K562 (cell line): Measurements from ENCODE around the gene DR1. TPM values are rescaled to one million over a fixed set of nuclear protein-coding genes. Genes with fewer than 3 reads are reported as not detected.
A peak's percentile ranks its signal among the peaks of the same experiment; 100 is the strongest.

Experiments used
- ATAC-seq: fragments of 200-7000 bp; cut with Tn5 transposase; 3 replicates; pipeline ENCODE4 v1.9.1; 2020; ENCODE audit warnings: moderate library complexity
- BruUV-seq: library from RNA; stranded (reverse); fragments of 400-500 nt; replicated peaks from 2 replicates; lab custom pipeline; 2021; lab: Mats Ljungman, UMichigan
- CTCF ChIA-PET: fragments of 300-600 bp; formaldehyde crosslinking; extraction: SDS; loops from one replicate; lab custom pipeline; 2021; ENCODE audit warnings: low intra/inter-chr PET ratio; lab: Yijun Ruan, JAX
- POLR2A ChIA-PET: fragments of 300-600, 350-650 bp; sonication (Branson Sonifier 250); formaldehyde crosslinking; extraction: SDS; loops from one replicate; lab custom pipeline; 2021; ENCODE audit warnings: antibody characterized with exemption, inconsistent platforms; lab: Yijun Ruan, JAX
- DNase-seq, 4 experiments: peaks; one replicate each; pipeline versions ENCODE4 v3.0.0 to v3.0.0-alpha.2; 2011 to 2018; ENCODE audit warnings: low spot score in 3 of 4, mixed read lengths in 3 of 4; ENCODE audit errors: extremely low read depth in 1 of 4
- FAIRE-seq: peaks from 2 replicates; lab custom pipeline; 2011; peaks lifted over from hg19 to GRCh38; lab: Jason Lieb, UNC
- H2AFZ ChIP-seq: 2 replicates; pipeline ENCODE4 v1.6.0; 2011; ENCODE audit warnings: low read depth, low read length, control low read depth, inconsistent platforms
- H3K27ac ChIP-seq: fragments of 200-600 bp; 3 replicates; pipeline ENCODE4 v1.8.0; 2011; ENCODE audit warnings: low read depth, mild to moderate bottlenecking, control low read depth, inconsistent platforms, low read length, moderate library complexity, mixed read lengths; ENCODE audit errors: extremely low read depth
- H3K27me3 ChIP-seq, 2 experiments: fragments of 300-600 bp in 1 of 2; 2 replicates in 1 of 2; 3 replicates in 1 of 2; pipeline versions ENCODE4 v1.6.0 to v1.8.0; 2011; ENCODE audit warnings: inconsistent platforms in 2 of 2, low read length in 2 of 2, mild to moderate bottlenecking in 1 of 2, mixed read lengths in 1 of 2, moderate library complexity in 1 of 2; ENCODE audit not compliant: control insufficient read depth in 2 of 2, insufficient read depth in 2 of 2
- H3K36me3 ChIP-seq: fragments of 300-600 bp; 3 replicates; pipeline ENCODE4 v1.8.0; 2011; ENCODE audit warnings: mild to moderate bottlenecking, low read length, inconsistent platforms; ENCODE audit not compliant: control insufficient read depth, insufficient read depth
- H3K4me1 ChIP-seq, 2 experiments: fragments of 200-600 bp in 1 of 2; replicated peaks in 1 of 2; 2 replicates in 1 of 2; 3 replicates in 1 of 2; pipeline versions ENCODE4 v1.5.1 to v1.8.0; 2011; ENCODE audit warnings: inconsistent platforms in 2 of 2, low read length in 2 of 2, mild to moderate bottlenecking in 1 of 2, mixed read lengths in 1 of 2, moderate library complexity in 1 of 2; ENCODE audit not compliant: control insufficient read depth in 2 of 2, insufficient read depth in 2 of 2
- H3K4me2 ChIP-seq: 2 replicates; pipeline ENCODE4 v1.6.1; 2011; ENCODE audit warnings: low read length, control low read depth, inconsistent platforms, mixed read lengths; ENCODE audit not compliant: insufficient read depth
- H3K4me3 ChIP-seq: fragments of 200-600 bp; sonication (generic), shearing (Covaris generic); 2 replicates; pipeline ENCODE4 v1.5.1; 2016; ENCODE audit warnings: control low read depth, inconsistent platforms
- H3K79me2 ChIP-seq: fragments of 200-600 bp; 3 replicates; pipeline ENCODE4 v1.8.0; 2011; ENCODE audit warnings: low read length, inconsistent platforms; ENCODE audit not compliant: control insufficient read depth, insufficient read depth
- H3K9ac ChIP-seq, 2 experiments: 2 replicates each; pipeline versions ENCODE4 v1.6.0 to v1.6.1; 2011; ENCODE audit warnings: low read depth in 2 of 2, low read length in 2 of 2, control low read depth in 1 of 2, inconsistent platforms in 1 of 2, mild to moderate bottlenecking in 1 of 2, mixed read lengths in 1 of 2; ENCODE audit not compliant: insufficient read depth in 1 of 2
- H3K9me1 ChIP-seq: one replicate; pipeline ENCODE4 v1.6.0; 2011; ENCODE audit warnings: inconsistent platforms, mild to moderate bottlenecking, low read length, moderate library complexity; ENCODE audit not compliant: control insufficient read depth, insufficient read depth
- H3K9me3 ChIP-seq: replicated peaks from 2 replicates; pipeline ENCODE4 v1.5.1; 2011; ENCODE audit warnings: low read depth, low read length, inconsistent platforms; ENCODE audit not compliant: control insufficient read depth, insufficient read depth
- H4K20me1 ChIP-seq: replicated peaks from 2 replicates; pipeline ENCODE4 v1.6.1; 2011; ENCODE audit warnings: low read length, inconsistent platforms, mixed read lengths; ENCODE audit not compliant: control insufficient read depth, insufficient read depth
- CREBBP ChIP-seq: IDR thresholded peaks from one replicate; pipeline ENCODE4 v1.6.1; 2012; ENCODE audit warnings: low read depth, mild to moderate bottlenecking, control low read depth, inconsistent platforms, low read length
- EHMT2 ChIP-seq: fragments of 450-650 bp; IDR thresholded peaks from 2 replicates; pipeline ENCODE4 v1.6.1; 2018; ENCODE audit warnings: antibody characterized with exemption
- MEIS2 ChIP-seq: fragments of 450-650 bp; IDR thresholded peaks from 2 replicates; pipeline ENCODE4 v1.6.1; 2014; ENCODE audit warnings: mild to moderate bottlenecking; ENCODE audit not compliant: partially characterized antibody
- PBX2 ChIP-seq, 2 experiments: IDR thresholded peaks in 1 of 2; conservative IDR thresholded peaks in 1 of 2; 2 replicates each; pipeline ENCODE4 v1.6.1; 2016; ENCODE audit warnings: low read depth in 2 of 2, mild to moderate bottlenecking in 1 of 2, missing compliant biosample characterization in 1 of 2, missing genetic modification characterization in 1 of 2, moderate library complexity in 1 of 2
- PKNOX1 ChIP-seq: fragments of 450-650 bp; IDR thresholded peaks from 2 replicates; pipeline ENCODE4 v1.6.1; 2016
- SRSF1 ChIP-seq: fragments of 200-400 bp; formaldehyde crosslinking; IDR thresholded peaks from 2 replicates; pipeline ENCODE4 v1.6.1; 2017; ENCODE audit warnings: mild to moderate bottlenecking, low read depth, low read length, moderate library complexity
- TAL1 ChIP-seq: fragments of 450-650 bp; IDR thresholded peaks from 2 replicates; pipeline ENCODE4 v1.6.1; 2016; ENCODE audit warnings: mild to moderate bottlenecking
- THRA ChIP-seq: fragments of 450-650 bp; IDR thresholded peaks from 2 replicates; pipeline ENCODE4 v1.6.1; 2017; ENCODE audit warnings: mild to moderate bottlenecking, moderate library complexity
- ZBTB5 ChIP-seq: fragments of 450-650 bp; IDR thresholded peaks from 2 replicates; pipeline ENCODE4 v1.6.1; 2017; ENCODE audit warnings: antibody characterized with exemption
- in situ Hi-C: fragments of 300-500 bp; cut with MboI; formaldehyde crosslinking; loops from 4 replicates; pipeline ENCODE4 v1.15.0; 2018; ENCODE audit warnings: inconsistent platforms, mixed read lengths
- intact Hi-C: fragments of 100-400 bp; cut with micrococcal nuclease; formaldehyde crosslinking; loops from 2 replicates; pipeline ENCODE4 v1.14.2; 2022
- polyA plus RNA-seq, 8 experiments: library from polyadenylated mRNA; depleted of rRNA in 4 of 8; stranded (reverse) in 5 of 8; unstranded in 3 of 8; fragments of >200 nt; fragmentation: Nextera tagmentation in 2 of 8; fragmentation: Illumina TruSeq in 1 of 8; extraction: Ambion mirVana in 2 of 8; extraction: Trizol in 1 of 8; gene quantifications; 2 replicates each; pipeline versions ENCODE4 v1.2.1 to v1.2.3, GENCODE V29; 2011 to 2014; ENCODE audit warnings: inconsistent platforms in 1 of 8, missing spikeins in 1 of 8
- total RNA-seq, 7 experiments: library from RNA; depleted of rRNA in 6 of 7; stranded (reverse); fragments of >200 nt in 6 of 7; fragmentation: Illumina TruSeq in 2 of 7; extraction: Trizol in 2 of 7; gene quantifications; 2 replicates each; pipeline versions ENCODE4 v1.2.1 to v1.2.3, GENCODE V29; 2011 to 2021; ENCODE audit warnings: low replicate concordance in 1 of 7

The DR1 gene
- total and polyA plus RNA-seq, 9 of the 15 experiments (the other 6 are each of a cell fraction or from before 2014, with no cell fraction given): 8.1 to 78.8 (median 46.3) TPM

- BruUV-seq: no TSS peak
- CTCF ChIA-PET: no interaction called here
- H3K9me3 ChIP-seq: no peaks in the 10 kb centered on the region
These were observed 6.7 kb downstream of the DR1 start for GRCh38 chr1:93352376-93352775.

More at GRCh38 chr1:93352376-93352775, 6.7 kb downstream of the DR1 start:
- no peak for TF ChIP-seq EHMT2
- no peak for TF ChIP-seq TAL1
- TF ChIP-seq PBX2 (CRISPR knock-in tag; IDR thresholded peaks at IDR 0.05; ENCODE audit: low read depth): no peak
- TF ChIP-seq PBX2 (tag; conservative IDR thresholded peaks at IDR 0.05; ENCODE audit: low read depth): peak; percentile 67
- no peak for TF ChIP-seq CREBBP
- TF ChIP-seq PKNOX1: peak; percentile 46
- no peak for TF ChIP-seq ZBTB5
- peak; percentile 76 for TF ChIP-seq MEIS2
- TF ChIP-seq SRSF1: no peak
- TF ChIP-seq THRA: no peak
- FAIRE-seq: no peak
- intact Hi-C loops: no loop called here
- Histone ChIP-seq H4K20me1 (peaks cover 2% of the 10 kb centered on the region; the same call in 1 of the 2 replicates), H3K9ac (no peak overlapping the region), H3K36me3 (peaks cover 70% of the 10 kb centered on the region), H3K27me3 (no peaks in the 10 kb centered on the region), H3K27ac (no peak overlapping the region), H2AFZ (no peak overlapping the region), H3K4me1 (peaks cover 0 to 2% of the 10 kb centered on the region in 2 experiments; a peak in 3 of 5 replicates), H3K4me2 (no peak overlapping the region), H3K79me2 (peaks cover 98% of the 10 kb centered on the region), H3K4me3 (no peak overlapping the region), H3K9me1 (no peaks in the 10 kb centered on the region)
- no peak for ATAC-seq
- POLR2A ChIA-PET: interaction anchor here (0.7 to 1.1 kb wide), 2 partner anchors 15 to 16 kb away, joined by 4 read pairs; no protein-coding TSS in a partner anchor
- in situ Hi-C loops: no loop called here
- no peak for DNase-seq
